OCI-LY7 (cell line): Measurements from ENCODE around the gene ATG10. TPM values are rescaled to one million over a fixed set of nuclear protein-coding genes. Genes with fewer than 3 reads are reported as not detected.

Experiments used
- BruUV-seq: library from RNA; stranded (reverse); fragments of 400-500 nt; replicated peaks from 2 replicates; lab custom pipeline; 2021; lab: Mats Ljungman, UMichigan
- CTCF ChIA-PET: fragments of 300-600 bp; sonication (Branson Sonifier 250); formaldehyde crosslinking; loops from one replicate; lab custom pipeline; 2022; ENCODE audit warnings: antibody characterized with exemption; ENCODE audit not compliant: unreplicated experiment; lab: Charles Lee
- POLR2A ChIA-PET: fragments of 300-600 bp; sonication (Branson Sonifier 250); formaldehyde crosslinking; loops from one replicate; lab custom pipeline; 2022; ENCODE audit warnings: antibody characterized with exemption; lab: Charles Lee
- DNase-seq: peaks from one replicate; pipeline ENCODE4 v3.0.0-alpha.2; 2015; ENCODE audit warnings: low spot score
- H2AFZ ChIP-seq: fragments of 200-600 bp; sonication (generic), shearing (Covaris generic); 2 replicates; pipeline ENCODE4 v1.6.1; 2014; ENCODE audit warnings: mild to moderate bottlenecking, antibody characterized with exemption, low read length, moderate library complexity
- H3K27ac ChIP-seq: fragments of 200-600 bp; sonication (generic); 2 replicates; pipeline ENCODE4 v1.5.1; 2014; ENCODE audit warnings: mixed run types, low read depth, mild to moderate bottlenecking, moderate library complexity, low read length, inconsistent platforms; ENCODE audit not compliant: poor library complexity, severe bottlenecking
- H3K36me3 ChIP-seq: fragments of 200-600 bp; sonication (generic); 2 replicates; pipeline ENCODE4 v1.6.1; 2014; ENCODE audit warnings: mild to moderate bottlenecking, antibody characterized with exemption, low read length, moderate library complexity, mixed read lengths; ENCODE audit not compliant: insufficient read depth
- H3K4me1 ChIP-seq: fragments of 200-600 bp; sonication (generic); 2 replicates; pipeline ENCODE4 v1.5.1; 2014; ENCODE audit warnings: mild to moderate bottlenecking, low read length; ENCODE audit not compliant: insufficient read depth, poor library complexity, severe bottlenecking
- H3K4me2 ChIP-seq: fragments of 200-600 bp; sonication (generic); 2 replicates; pipeline ENCODE4 v1.6.1; 2014; ENCODE audit warnings: mild to moderate bottlenecking, low read length
- H3K4me3 ChIP-seq: fragments of 200-600 bp; sonication (generic); 2 replicates; pipeline ENCODE4 v1.5.1; 2014; ENCODE audit warnings: mild to moderate bottlenecking, low read depth, low read length; ENCODE audit not compliant: poor library complexity, severe bottlenecking
- H3K79me2 ChIP-seq: fragments of 200-600 bp; sonication (generic); 2 replicates; pipeline ENCODE4 v1.6.1; 2016; ENCODE audit warnings: low read depth, mild to moderate bottlenecking, low read length, moderate library complexity, mixed read lengths; ENCODE audit not compliant: insufficient read depth
- H3K9me2 ChIP-seq: fragments of 200-600 bp; sonication (generic); 2 replicates; pipeline ENCODE4 v1.6.1; 2016; ENCODE audit warnings: mild to moderate bottlenecking, low read length, mixed read lengths; ENCODE audit not compliant: insufficient read depth
- H3K9me3 ChIP-seq: fragments of 200-600 bp; sonication (generic); 2 replicates; pipeline ENCODE4 v1.6.1; 2014; ENCODE audit warnings: mild to moderate bottlenecking, mixed run types, low read length, mixed read lengths
- H4K20me1 ChIP-seq: fragments of 200-600 bp; sonication (generic); 2 replicates; pipeline ENCODE4 v1.6.1; 2014; ENCODE audit warnings: mild to moderate bottlenecking, antibody characterized with exemption, low read length, moderate library complexity, mixed read lengths; ENCODE audit not compliant: insufficient read depth
- CTCF ChIP-seq: fragments of 200-600 bp; sonication (generic); conservative IDR thresholded peaks from 2 replicates; pipeline ENCODE4 v1.5.1; 2014; ENCODE audit warnings: mild to moderate bottlenecking, antibody characterized with exemption, low read length, moderate library complexity, mixed read lengths
- EZH2phosphoT487 ChIP-seq: fragments of 200-600 bp; sonication (generic); IDR thresholded peaks from 2 replicates; pipeline ENCODE4 v1.6.1; 2018; ENCODE audit warnings: low read depth, borderline replicate concordance, mild to moderate bottlenecking, mixed run types, antibody characterized with exemption, low read length, moderate library complexity, mixed read lengths
- intact Hi-C: fragments of 100-400 bp; cut with micrococcal nuclease; formaldehyde crosslinking; loops from one replicate; pipeline ENCODE4 v1.10.0; 2022; ENCODE audit not compliant: unreplicated experiment
- total RNA-seq, 2 experiments: library from RNA; depleted of rRNA in 1 of 2; stranded (reverse); fragments of >200 nt in 1 of 2; shearing (Covaris generic) in 1 of 2; gene quantifications; 2 replicates each; pipeline ENCODE4 v1.2.3, GENCODE V29; 2014 to 2022

The ATG10 gene
- total RNA-seq, 2 experiments from 2014 or later: 5.4 to 14.8 TPM

- Histone ChIP-seq H3K79me2 (no peaks in the 10 kb centered on the region), H3K9me2 (no peaks in the 10 kb centered on the region), H4K20me1 (no peaks in the 10 kb centered on the region), H3K36me3 (no peaks in the 10 kb centered on the region), H3K4me2 (no peak overlapping the region), H3K9me3 (no peaks in the 10 kb centered on the region), H2AFZ (no peak overlapping the region), H3K4me1 (no peaks in the 10 kb centered on the region), H3K27ac (no peak overlapping the region), H3K4me3 (no peak overlapping the region)
- no TSS peak for BruUV-seq
- intact Hi-C loops: no loop called here
- TF ChIP-seq EZH2phosphoT487 (no peak), CTCF (no peak)
- ChIA-PET POLR2A (no interaction called here), CTCF (interaction anchor here (0.5 kb wide), 1 partner anchor 29 kb away, joined by 3 read pairs; no protein-coding TSS in a partner anchor)
- no peak for DNase-seq
These were observed 232.7 kb downstream of the ATG10 start for GRCh38 chr5:82204567-82204966.

- H3K9me3 ChIP-seq: no peaks in the 10 kb centered on the region
- intact Hi-C loops: no loop called here
- no peaks in the 10 kb centered on the region for H3K79me2 ChIP-seq
- TF ChIP-seq EZH2phosphoT487 (no peak), CTCF (no peak)
- no peak overlapping the region for H2AFZ ChIP-seq
- H4K20me1 ChIP-seq: no peaks in the 10 kb centered on the region
- POLR2A ChIA-PET: no interaction called here
- no peak overlapping the region for H3K27ac ChIP-seq
- no peak overlapping the region for H3K4me2 ChIP-seq
- no TSS peak for BruUV-seq
- no peaks in the 10 kb centered on the region for H3K9me2 ChIP-seq
- H3K4me1 ChIP-seq: no peaks in the 10 kb centered on the region
- DNase-seq: no peak
- no peak overlapping the region for H3K4me3 ChIP-seq
- CTCF ChIA-PET: interaction anchor here (0.5 kb wide), 1 partner anchor 30 kb away, joined by 3 read pairs; no protein-coding TSS in a partner anchor
- no peaks in the 10 kb centered on the region for H3K36me3 ChIP-seq
These were observed 233.2 kb downstream of the ATG10 start for GRCh38 chr5:82205005-82205404.

GRCh38 chr5:82208371-82208770 is 236.5 kb downstream of the ATG10 start:
- Histone ChIP-seq H3K27ac (no peak overlapping the region), H4K20me1 (no peaks in the 10 kb centered on the region), H3K4me3 (no peak overlapping the region), H3K36me3 (no peaks in the 10 kb centered on the region), H2AFZ (no peak overlapping the region), H3K79me2 (no peaks in the 10 kb centered on the region), H3K4me1 (no peaks in the 10 kb centered on the region), H3K4me2 (no peak overlapping the region), H3K9me2 (no peaks in the 10 kb centered on the region), H3K9me3 (no peaks in the 10 kb centered on the region)
- TF ChIP-seq CTCF (no peak), EZH2phosphoT487 (no peak)
- ChIA-PET CTCF (no interaction called here), POLR2A (no interaction called here)
- DNase-seq: no peak
- BruUV-seq: no TSS peak
- intact Hi-C loops: no loop called here
